HepG2 (cell line): ENCODE results near the gene PNMA8C. TPM values are rescaled to one million over a fixed set of nuclear protein-coding genes. Genes with fewer than 3 reads are reported as not detected.

Experiments used
- CENPT ChIP-seq: sonication (generic); formaldehyde crosslinking; IDR thresholded peaks from 2 replicates; pipeline ENCODE4 v1.8.0; 2022; ENCODE audit warnings: low read depth, mild to moderate bottlenecking, moderate library complexity, missing genetic modification reagents
- ERF ChIP-seq: IDR thresholded peaks from 2 replicates; pipeline ENCODE4 v1.6.1; 2018; ENCODE audit warnings: missing biosample characterization, missing genetic modification reagents
- HMG20A ChIP-seq: IDR thresholded peaks from 2 replicates; pipeline ENCODE4 v1.6.1; 2016; ENCODE audit warnings: borderline replicate concordance
- HOXA9 ChIP-seq: sonication (generic); formaldehyde crosslinking; IDR thresholded peaks from 2 replicates; pipeline ENCODE4 v1.8.1; 2022; ENCODE audit warnings: missing genetic modification reagents, mild to moderate bottlenecking, moderate library complexity, borderline replicate concordance
- KLF6 ChIP-seq: IDR thresholded peaks from 2 replicates; pipeline ENCODE4 v1.8.0; 2016; ENCODE audit warnings: missing biosample characterization, missing genetic modification reagents
- MIER2 ChIP-seq: IDR thresholded peaks from 2 replicates; pipeline ENCODE4 v1.6.1; 2016; ENCODE audit warnings: missing biosample characterization, missing genetic modification reagents
- POLR2AphosphoS5 ChIP-seq: IDR thresholded peaks from 2 replicates; pipeline ENCODE4 v1.6.1; 2012; ENCODE audit warnings: low read depth, low read length
- SIN3A ChIP-seq: IDR thresholded peaks from 2 replicates; pipeline ENCODE4 v1.6.1; 2011; ENCODE audit warnings: low read depth, mild to moderate bottlenecking, control low read depth, low read length, borderline replicate concordance
- STAT6 ChIP-seq: sonication (generic); formaldehyde crosslinking; IDR thresholded peaks from 2 replicates; pipeline ENCODE4 v1.4.0; 2020; ENCODE audit warnings: missing genetic modification reagents, mild to moderate bottlenecking, borderline replicate concordance
- ZHX1 ChIP-seq: sonication (generic); formaldehyde crosslinking; IDR thresholded peaks from 2 replicates; pipeline ENCODE4 v1.8.1; 2022; ENCODE audit warnings: low read depth, mild to moderate bottlenecking, missing genetic modification reagents
- ZNF354B ChIP-seq: sonication (generic); formaldehyde crosslinking; IDR thresholded peaks from 2 replicates; pipeline ENCODE4 v1.8.0; 2022; ENCODE audit warnings: mild to moderate bottlenecking, missing genetic modification reagents
- ZNF550 ChIP-seq: sonication (generic); formaldehyde crosslinking; IDR thresholded peaks from 2 replicates; pipeline ENCODE4 v1.4.0; 2020; ENCODE audit warnings: mild to moderate bottlenecking, missing genetic modification reagents, borderline replicate concordance
- ZNF569 ChIP-seq: sonication (generic); formaldehyde crosslinking; IDR thresholded peaks from 2 replicates; pipeline ENCODE4 v1.5.0; 2020; ENCODE audit warnings: mild to moderate bottlenecking, missing genetic modification reagents, moderate library complexity, borderline replicate concordance
- polyA plus RNA-seq, 8 experiments: library from polyadenylated mRNA; depleted of rRNA in 3 of 8; stranded (reverse) in 7 of 8; unstranded in 1 of 8; fragments of >200 nt; fragmentation: Illumina TruSeq in 4 of 8; extraction: Trizol in 4 of 8; gene quantifications; 2 replicates each; pipeline versions ENCODE4 v1.2.1 to v1.2.3, GENCODE V29; 2011 to 2016; ENCODE audit warnings: low read depth in 4 of 8, missing spikeins in 1 of 8, mixed read lengths in 1 of 8; ENCODE audit not compliant: insufficient read depth in 1 of 8
- total RNA-seq, 5 experiments: library from RNA; depleted of rRNA; stranded (reverse); fragments of >200 nt; fragmentation: Illumina TruSeq; extraction: Trizol; gene quantifications; 2 replicates each; pipeline ENCODE4 v1.2.3, GENCODE V29; 2016; ENCODE audit warnings: low read depth in 1 of 5
- TF ChIP-seq, protein P1 (sequence below): IDR thresholded peaks from 2 replicates; pipeline ENCODE4 v1.6.1; 2016; ENCODE audit warnings: missing compliant biosample characterization, missing genetic modification reagents, borderline replicate concordance
- TF ChIP-seq, protein P2 (sequence below): sonication (generic); formaldehyde crosslinking; IDR thresholded peaks from 2 replicates; pipeline ENCODE4 v1.8.0; 2022; ENCODE audit warnings: mild to moderate bottlenecking, missing genetic modification reagents
- TF ChIP-seq, protein P3 (sequence below): sonication (generic); formaldehyde crosslinking; IDR thresholded peaks from 2 replicates; pipeline ENCODE4 v1.4.0; 2020; ENCODE audit warnings: missing genetic modification reagents
- TF ChIP-seq, protein P4 (sequence below): sonication (generic); formaldehyde crosslinking; IDR thresholded peaks from 2 replicates; pipeline ENCODE4 v1.5.0; 2020; ENCODE audit warnings: missing genetic modification reagents, mild to moderate bottlenecking, borderline replicate concordance

Gene PNMA8C
- total and polyA plus RNA-seq, 2 of the 13 experiments (the other 11 are each of a cell fraction or from before 2014, with no cell fraction given), result not detected

DNA sequence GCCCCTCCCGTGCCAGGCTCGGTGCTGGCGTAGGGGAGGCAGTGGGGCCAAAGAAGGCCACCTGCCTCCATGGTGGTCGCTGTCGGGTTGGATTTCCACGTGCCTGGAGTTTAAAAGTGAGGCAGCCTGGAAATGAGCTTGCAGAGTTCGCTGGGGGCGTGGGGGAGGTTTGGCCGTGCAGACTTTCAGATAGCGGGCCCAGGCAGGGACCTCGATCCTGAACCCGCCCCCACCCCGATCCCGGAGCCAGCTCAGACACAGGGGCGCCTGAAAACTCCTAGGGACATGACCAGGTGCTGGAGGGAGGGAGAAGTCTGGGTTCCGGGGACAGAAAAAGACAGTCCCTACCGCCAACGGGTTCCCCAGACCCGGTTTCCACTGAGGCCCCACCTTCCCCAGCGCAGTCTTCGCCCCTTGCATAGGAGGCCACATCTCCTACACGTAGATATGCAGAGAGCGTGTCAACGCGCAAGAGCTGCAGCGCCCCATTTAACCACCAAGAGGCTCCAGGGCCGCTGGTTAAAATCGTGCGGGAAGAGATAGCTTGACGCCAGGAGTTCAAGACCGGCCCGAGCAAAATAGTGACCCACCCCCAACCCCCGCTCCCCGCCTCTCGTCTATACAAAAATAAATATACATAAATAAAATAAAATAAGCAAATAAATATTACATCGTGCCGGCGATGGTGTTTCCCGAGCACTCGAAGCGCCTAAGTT is 23.8 kb downstream of the PNMA8C start (continued):
- TF ChIP-seq ZHX1 (CRISPR knock-in tag) (no peak), ZNF569 (CRISPR knock-in tag) (0 out of 2 replicates have a peak, but pooled peaks have one; percentile 26), ERF (CRISPR knock-in tag) (peak; percentile 55; the same call in 1 of the 2 replicates), MIER2 (CRISPR knock-in tag) (no peak), ZNF354B (CRISPR knock-in tag) (no peak), POLR2AphosphoS5 (peak; percentile 62; the same call in 1 of the 2 replicates), STAT6 (CRISPR knock-in tag) (0 out of 2 replicates have a peak, but pooled peaks have one; percentile 4), KLF6 (no peak; the same call in 1 of the 2 replicates), HMG20A (CRISPR knock-in tag) (no peak; the same call in 1 of the 2 replicates), SIN3A (no peak), HOXA9 (CRISPR knock-in tag) (no peak), CENPT (CRISPR knock-in tag) (0 out of 2 replicates have a peak, but pooled peaks have one; percentile 44), ZNF550 (CRISPR knock-in tag) (no peak)
- TF ChIP-seq, protein P1, sequence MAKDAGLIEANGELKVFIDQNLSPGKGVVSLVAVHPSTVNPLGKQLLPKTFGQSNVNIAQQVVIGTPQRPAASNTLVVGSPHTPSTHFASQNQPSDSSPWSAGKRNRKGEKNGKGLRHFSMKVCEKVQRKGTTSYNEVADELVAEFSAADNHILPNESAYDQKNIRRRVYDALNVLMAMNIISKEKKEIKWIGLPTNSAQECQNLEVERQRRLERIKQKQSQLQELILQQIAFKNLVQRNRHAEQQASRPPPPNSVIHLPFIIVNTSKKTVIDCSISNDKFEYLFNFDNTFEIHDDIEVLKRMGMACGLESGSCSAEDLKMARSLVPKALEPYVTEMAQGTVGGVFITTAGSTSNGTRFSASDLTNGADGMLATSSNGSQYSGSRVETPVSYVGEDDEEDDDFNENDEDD (CRISPR knock-in tag), result no peak
- TF ChIP-seq, protein P2, sequence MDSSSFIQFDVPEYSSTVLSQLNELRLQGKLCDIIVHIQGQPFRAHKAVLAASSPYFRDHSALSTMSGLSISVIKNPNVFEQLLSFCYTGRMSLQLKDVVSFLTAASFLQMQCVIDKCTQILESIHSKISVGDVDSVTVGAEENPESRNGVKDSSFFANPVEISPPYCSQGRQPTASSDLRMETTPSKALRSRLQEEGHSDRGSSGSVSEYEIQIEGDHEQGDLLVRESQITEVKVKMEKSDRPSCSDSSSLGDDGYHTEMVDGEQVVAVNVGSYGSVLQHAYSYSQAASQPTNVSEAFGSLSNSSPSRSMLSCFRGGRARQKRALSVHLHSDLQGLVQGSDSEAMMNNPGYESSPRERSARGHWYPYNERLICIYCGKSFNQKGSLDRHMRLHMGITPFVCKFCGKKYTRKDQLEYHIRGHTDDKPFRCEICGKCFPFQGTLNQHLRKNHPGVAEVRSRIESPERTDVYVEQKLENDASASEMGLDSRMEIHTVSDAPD (CRISPR knock-in tag), result 0 out of 2 replicates have a peak, but pooled peaks have one; percentile 52
- TF ChIP-seq, protein P3, sequence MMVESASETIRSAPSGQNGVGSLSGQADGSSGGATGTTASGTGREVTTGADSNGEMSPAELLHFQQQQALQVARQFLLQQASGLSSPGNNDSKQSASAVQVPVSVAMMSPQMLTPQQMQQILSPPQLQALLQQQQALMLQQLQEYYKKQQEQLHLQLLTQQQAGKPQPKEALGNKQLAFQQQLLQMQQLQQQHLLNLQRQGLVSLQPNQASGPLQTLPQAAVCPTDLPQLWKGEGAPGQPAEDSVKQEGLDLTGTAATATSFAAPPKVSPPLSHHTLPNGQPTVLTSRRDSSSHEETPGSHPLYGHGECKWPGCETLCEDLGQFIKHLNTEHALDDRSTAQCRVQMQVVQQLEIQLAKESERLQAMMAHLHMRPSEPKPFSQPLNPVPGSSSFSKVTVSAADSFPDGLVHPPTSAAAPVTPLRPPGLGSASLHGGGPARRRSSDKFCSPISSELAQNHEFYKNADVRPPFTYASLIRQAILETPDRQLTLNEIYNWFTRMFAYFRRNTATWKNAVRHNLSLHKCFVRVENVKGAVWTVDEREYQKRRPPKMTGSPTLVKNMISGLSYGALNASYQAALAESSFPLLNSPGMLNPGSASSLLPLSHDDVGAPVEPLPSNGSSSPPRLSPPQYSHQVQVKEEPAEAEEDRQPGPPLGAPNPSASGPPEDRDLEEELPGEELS, result 0 out of 2 replicates have a peak, but pooled peaks have one; percentile 24
- TF ChIP-seq, protein P4, sequence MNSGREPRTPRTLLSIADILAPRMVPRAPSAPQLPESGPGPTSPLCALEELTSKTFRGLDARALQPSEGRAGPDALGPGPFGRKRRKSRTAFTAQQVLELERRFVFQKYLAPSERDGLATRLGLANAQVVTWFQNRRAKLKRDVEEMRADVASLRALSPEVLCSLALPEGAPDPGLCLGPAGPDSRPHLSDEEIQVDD (CRISPR knock-in tag), result no peak
